ENCODE measurements around the gene TGM5. TPM values are rescaled to one million over a fixed set of nuclear protein-coding genes. Genes with fewer than 3 reads are reported as not detected.

Gene TGM5
- total and polyA plus RNA-seq, 2 donors (not counting 3 experiments of a cell fraction or from before 2014, with no cell fraction given), result not detected

- dilution Hi-C loops (cut with MboI; ENCODE audit: extremely low pct_ligation_motif_present, low sequenced_read_pairs), result no loop called here
- Histone ChIP-seq H3K4me1 (ENCODE audit: control insufficient read depth, extremely low read depth, insufficient read depth, low read length) (no peaks in the 10 kb centered on the region), H3K4me3 (replicated peaks in 1 of 3; ENCODE audit: insufficient read depth in 1 of 3, low read depth in 1 of 3, low read length in 3 of 3) (no peak overlapping the region), H3K36me3 (ENCODE audit: control insufficient read depth in 2 of 2, extremely low read depth in 1 of 2, insufficient read depth in 2 of 2, low read length in 2 of 2) (no peaks in the 10 kb centered on the region), H3K4me2 (ENCODE audit: insufficient read depth, low read length) (no peak overlapping the region), H3K9me3 (replicated peaks; ENCODE audit: control insufficient read depth, insufficient read depth, low read length) (no peaks in the 10 kb centered on the region), H3K9ac (replicated peaks; ENCODE audit: extremely low read depth, insufficient read depth, low read length) (no peak overlapping the region), H2AFZ (ENCODE audit: low read depth, low read length) (no peak overlapping the region), H3K27ac (ENCODE audit: insufficient read depth, low read depth, low read length) (no peak overlapping the region), H3K27me3 (ENCODE audit: control insufficient read depth in 2 of 2, insufficient read depth in 2 of 2, low read length in 2 of 2) (peaks cover 9 to 23% of the 10 kb centered on the region in 2 experiments), H3K79me2 (ENCODE audit: control insufficient read depth, insufficient read depth, low read length) (no peaks in the 10 kb centered on the region), H4K20me1 (replicated peaks; ENCODE audit: control insufficient read depth, extremely low read depth, insufficient read depth, low read length) (no peaks in the 10 kb centered on the region), H3K9me1 (replicated peaks; ENCODE audit: control insufficient read depth, extremely low read depth, insufficient read depth, low read length) (no peaks in the 10 kb centered on the region)
- no peak for DNase-seq (ENCODE audit: low read depth, low spot score)
- FAIRE-seq, result no peak
- intact Hi-C loops (cut with micrococcal nuclease), result loop anchor here (10.0 kb wide), 1 partner anchor 504 kb away; no protein-coding TSS in a partner anchor
- POLR2A ChIA-PET, result no interaction called here
- no TSS peak for BruUV-seq (replicated peaks)
- no peak for TF ChIP-seq CTCF (IDR thresholded peaks at IDR 0.05; ENCODE audit: extremely low read depth in 1 of 2, insufficient read depth in 1 of 2, low read depth in 1 of 2, low read length in 2 of 2)
- no peak for TF ChIP-seq JUN (IDR thresholded peaks at IDR 0.05; ENCODE audit: borderline replicate concordance, insufficient read depth, insufficient read length, low read depth)
- TF ChIP-seq FOS (IDR thresholded peaks at IDR 0.05; ENCODE audit: borderline replicate concordance, insufficient read depth, low read length), result no peak
- no peak for TF ChIP-seq MAX (IDR thresholded peaks at IDR 0.05; ENCODE audit: insufficient read depth, insufficient read length)
- TF ChIP-seq POLR2A (IDR thresholded peaks at IDR 0.05; ENCODE audit: low read depth, low read length), result no peak
- TF ChIP-seq POLR2AphosphoS5 (IDR thresholded peaks at IDR 0.05; ENCODE audit: insufficient read depth, low read depth, low read length), result no peak
- TF ChIP-seq MYC (IDR thresholded peaks at IDR 0.05; ENCODE audit: low read depth, low read length), result no peak
- no peak for TF ChIP-seq GATA2 (IDR thresholded peaks at IDR 0.05; ENCODE audit: insufficient read depth, insufficient read length, low read depth, low read length)
- CTCF ChIA-PET, result interaction anchor here (0.6 to 3.0 kb wide), 5 partner anchors 16 to 78 kb away, joined by 3 to 40 read pairs (median 5); partner anchors contain the start of gene CCNDBP1
Observed at GRCh38 chr15:43209059-43209824, 57.5 kb downstream of the TGM5 start.
